Renal pelvis (tissue), 4 donors: Measurements from ENCODE around the gene DLGAP1. TPM values are rescaled to one million over a fixed set of nuclear protein-coding genes. Genes with fewer than 3 reads are reported as not detected.
"Not testable (repeated sequence)": the region's sequence is repeated elsewhere in the genome, so short reads cannot be mapped to it uniquely, and the experiment has no call there.

Experiments
- DNase-seq: peaks from one replicate; pipeline ENCODE4 v3.0.0-alpha.2; 2013
- polyA plus RNA-seq, 3 donors: library from polyadenylated mRNA; unstranded; fragments of 120-200 nt; gene quantifications; one replicate each; pipeline ENCODE4 v1.2.1, GENCODE V29; 2013; ENCODE audit not compliant: insufficient read length in 3 of 3

The DLGAP1 gene
- polyA plus RNA-seq, 3 donors, result 4.7 to 5.1 (median 5.0) TPM

DNA sequence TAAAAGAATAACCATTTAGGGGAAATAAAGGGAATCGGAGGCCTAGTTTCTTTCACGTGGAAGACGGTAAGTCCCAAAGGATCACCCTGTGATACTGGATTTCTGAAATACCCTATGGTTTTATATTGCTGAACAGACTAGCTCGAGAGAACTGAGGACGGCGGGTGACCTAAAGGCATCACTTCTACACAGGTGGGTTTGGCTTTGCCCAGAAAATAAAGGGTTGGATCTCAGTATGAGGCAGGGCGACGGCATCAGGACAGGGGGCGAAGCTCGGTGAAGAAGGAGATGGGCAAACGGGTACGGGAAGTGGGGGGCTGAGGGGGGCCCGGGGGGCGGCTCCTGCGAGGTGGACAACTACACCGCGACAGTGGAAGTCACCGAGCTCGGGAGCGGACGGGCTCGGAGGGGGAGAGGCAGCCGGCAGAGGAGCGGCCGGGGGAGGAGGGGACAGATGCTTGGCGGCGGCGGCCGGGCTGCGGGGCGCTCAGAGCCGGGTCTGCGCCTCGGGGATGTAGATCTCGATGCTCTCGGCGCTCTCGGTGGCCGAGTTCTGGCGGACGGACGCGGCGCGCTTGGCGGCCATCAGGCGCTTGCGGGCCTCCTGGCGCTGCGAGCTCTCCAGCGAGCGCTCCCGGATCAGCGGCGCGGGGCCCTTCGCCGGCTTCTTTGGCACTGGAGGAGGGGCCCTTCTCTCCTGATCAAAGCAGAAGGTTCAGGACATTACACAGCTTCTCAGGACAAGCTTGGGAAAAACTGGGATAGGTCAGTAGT, 956.2 kb downstream of the DLGAP1 start:
- DNase-seq, result peak; percentile 60

- no peak for DNase-seq
These were observed 959.2 kb downstream of the DLGAP1 start for GRCh38 chr18:3495691-3496430.

GRCh38 chr18:3494569-3494968, 960.5 kb downstream of the DLGAP1 start:
- no peak for DNase-seq

DNA sequence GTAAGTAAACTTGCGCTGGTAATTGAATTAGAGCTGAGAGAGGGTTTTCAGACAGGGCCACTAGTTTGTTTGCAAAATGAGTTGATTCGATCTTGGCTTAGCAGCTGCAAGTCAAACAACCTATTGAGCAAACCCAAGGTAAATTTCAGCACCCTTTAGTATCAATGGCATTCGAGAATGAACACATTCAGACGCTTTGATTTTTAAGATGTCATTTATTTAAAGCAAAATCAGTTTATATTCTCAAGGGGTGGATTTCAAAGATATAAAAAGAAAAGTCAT, 960.9 kb downstream of the DLGAP1 start:
- no peak for DNase-seq

- DNase-seq, result no peak
These were observed 961.4 kb downstream of the DLGAP1 start for GRCh38 chr18:3493501-3494244.

GRCh38 chr18:3492721-3493120, 962.4 kb downstream of the DLGAP1 start:
- DNase-seq, result no peak

DNA sequence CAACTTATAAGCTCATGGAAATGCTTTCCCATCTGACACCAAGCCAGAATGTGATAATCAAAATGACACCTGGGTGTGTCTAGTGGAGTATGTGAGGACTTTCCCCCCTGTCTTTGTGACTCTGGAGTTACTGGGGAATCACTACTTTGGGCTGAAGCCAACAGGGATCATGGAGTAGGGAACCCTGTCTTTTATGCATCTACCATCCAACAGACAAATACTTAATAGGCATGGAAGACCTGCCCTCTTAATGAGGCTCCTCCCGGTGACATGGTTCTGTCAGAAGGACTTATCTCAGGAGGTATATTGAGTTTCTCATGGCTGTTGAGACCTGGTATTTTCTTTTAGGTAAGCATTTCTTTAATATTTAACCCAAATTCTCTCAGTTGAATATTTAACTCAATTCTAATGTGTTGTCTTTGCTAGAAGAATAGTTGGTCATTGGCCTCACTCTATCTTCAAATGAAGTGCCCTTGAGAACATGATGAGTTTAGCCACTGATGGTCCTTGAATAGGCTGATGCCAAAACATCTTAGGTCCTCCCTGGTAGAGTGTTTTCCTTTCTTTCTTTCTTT, 963.0 kb downstream of the DLGAP1 start:
- no peak for DNase-seq

DNA sequence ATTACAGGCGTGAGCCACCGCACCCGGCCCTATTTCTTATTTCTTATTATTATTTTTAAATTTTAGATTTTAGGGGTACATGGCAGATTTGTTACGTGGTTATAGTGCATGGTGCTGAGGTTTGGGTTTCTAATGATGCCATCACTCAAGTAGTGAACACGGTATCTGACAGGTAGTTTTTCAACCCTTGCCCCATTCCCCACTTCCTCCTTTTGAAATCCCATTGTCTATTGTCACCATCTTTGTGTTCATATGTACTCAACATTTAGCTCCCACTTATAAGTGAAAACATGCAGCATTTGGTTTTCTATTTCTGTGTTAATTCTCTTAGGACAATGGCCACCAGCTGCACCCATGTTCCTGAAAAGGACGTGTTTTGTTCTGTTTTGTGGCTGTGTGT, 965.6 kb downstream of the DLGAP1 start:
- DNase-seq, result no peak

- no peak for DNase-seq
These were observed 968.6 kb downstream of the DLGAP1 start for GRCh38 chr18:3486512-3486911.

DNA sequence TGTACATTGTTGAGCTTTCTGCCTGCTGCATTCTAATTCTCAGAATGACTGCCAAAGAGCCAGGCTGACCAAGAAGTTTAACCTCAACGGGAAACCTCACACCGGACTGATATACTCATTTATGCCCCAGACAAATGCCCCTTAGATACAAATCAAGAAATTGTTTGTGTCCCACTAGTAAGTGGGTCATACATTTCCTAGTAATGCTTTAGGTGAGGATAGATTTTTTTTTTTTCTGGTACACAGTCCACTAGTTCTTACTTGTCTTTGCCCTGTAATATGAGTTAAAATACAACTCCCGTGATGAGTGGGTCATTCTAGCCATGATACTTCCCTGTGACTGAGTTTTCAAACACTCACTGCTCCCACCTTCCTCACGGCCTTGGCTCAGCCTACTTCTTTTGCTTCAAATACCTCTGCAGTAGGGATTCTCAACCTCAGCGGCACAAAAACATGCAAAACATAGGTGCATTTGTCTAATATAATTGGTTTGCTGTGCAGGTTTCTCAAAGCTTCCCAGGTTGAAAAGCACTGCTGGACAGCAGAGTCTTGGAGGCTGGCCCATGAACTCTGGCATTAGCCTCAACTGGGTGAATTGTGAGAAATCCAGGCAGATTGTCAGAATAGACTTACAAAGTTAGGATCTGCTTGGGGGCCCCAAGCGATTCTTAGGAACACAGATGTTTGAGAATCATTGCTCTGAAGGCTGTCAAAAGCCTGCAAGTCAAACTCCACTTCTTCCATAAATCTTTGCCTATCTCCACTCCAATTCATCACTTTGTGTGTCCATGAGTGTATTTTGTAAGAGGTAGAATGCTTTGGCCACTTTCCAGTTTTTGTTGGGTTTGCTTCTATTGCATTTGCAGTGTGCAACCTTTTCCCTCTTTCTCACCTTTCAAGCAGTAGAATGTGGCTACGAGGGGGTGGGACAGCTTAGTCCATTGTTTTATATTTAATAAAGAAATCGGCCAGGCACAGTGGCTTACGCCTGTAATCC, 969.7 kb downstream of the DLGAP1 start:
- no peak for DNase-seq

- no peak for DNase-seq
These were observed 972.8 kb downstream of the DLGAP1 start for GRCh38 chr18:3482258-3482657.

DNA sequence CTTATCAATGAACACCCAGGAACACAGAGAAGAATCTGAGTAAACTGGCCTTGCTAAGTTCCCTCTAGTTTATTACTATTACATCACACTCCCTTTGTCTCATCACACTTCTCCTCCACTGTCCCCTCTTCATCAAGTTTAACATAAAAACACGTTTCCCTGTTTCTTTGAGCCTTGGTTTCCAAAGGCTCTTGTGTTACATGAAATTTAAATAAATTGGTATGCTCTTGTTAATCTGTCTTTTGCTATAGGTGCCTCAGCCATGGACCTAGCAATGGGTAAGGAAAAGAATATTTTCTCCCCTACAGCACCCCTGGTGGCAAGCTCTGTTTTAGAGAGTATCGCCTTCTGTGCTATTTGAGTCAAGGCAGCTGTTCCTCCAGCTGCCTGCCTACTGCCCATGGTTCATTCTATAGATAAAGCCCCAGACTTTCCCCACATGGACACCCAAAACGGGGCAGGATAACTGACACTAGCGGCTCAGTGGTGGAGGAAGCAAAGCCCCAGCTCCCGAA, 973.4 kb downstream of the DLGAP1 start:
- peak; percentile 59 for DNase-seq

DNA sequence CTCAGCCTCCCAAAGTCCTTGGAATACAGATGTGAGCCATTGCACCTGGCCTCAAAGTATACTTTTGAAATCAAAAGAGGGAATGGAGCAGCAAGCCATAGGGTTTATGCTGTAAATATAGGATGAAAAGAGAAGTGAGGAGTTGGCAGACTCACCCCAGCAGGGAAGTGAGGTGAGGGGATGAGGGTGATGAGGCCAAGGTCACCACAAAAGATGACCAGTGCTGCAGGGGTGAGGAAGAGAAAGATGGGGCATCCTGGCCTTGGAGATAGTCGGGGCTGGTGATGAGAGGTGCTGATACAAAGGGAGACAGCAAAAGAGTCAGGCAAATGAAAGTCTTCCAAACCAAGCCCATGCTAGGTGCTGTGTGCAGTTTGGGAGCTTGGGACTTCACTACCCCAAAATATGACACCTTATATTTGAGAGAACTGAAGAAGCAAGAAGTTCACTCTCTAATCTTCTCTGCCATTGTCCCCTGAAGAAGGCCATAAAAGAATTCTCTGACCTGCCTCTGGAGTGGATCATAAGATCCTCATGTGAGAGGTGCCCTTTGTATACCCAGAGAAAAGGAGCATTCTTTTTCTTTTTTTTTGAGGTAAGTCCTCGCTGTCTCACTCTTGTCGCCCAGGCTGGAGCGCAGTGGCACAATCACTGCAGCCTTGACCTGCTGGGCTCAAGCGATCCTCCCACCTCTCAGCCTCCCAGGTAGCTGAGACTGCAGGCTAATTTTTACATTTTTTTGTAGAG, 974.1 kb downstream of the DLGAP1 start:
- DNase-seq, result no peak

DNA sequence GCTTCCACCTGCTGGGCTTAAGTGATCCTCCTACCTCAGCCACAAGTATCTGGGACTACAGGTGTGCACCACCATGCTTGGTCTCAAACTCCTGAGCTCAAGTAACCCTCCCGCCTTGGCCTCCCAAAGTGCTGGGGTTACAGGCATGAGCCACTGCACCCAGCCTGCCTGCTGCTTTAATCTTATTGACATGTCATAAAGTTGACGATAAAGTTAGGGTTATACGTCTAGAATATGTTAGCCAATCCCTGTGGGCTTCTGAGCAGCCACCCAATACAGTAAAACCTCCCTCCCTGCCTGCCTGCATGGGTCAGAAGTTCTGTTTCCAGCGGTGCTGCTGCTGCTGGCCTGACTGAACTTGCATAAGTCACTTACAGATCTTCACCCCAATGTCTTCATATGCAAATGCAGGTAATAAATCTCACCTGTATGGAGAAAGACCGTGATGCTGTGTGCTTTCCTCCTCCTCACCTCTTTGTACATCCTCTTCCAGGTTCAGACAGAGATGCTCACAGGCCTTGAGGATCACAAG, 975.1 kb downstream of the DLGAP1 start:
- DNase-seq, result no peak

DNA sequence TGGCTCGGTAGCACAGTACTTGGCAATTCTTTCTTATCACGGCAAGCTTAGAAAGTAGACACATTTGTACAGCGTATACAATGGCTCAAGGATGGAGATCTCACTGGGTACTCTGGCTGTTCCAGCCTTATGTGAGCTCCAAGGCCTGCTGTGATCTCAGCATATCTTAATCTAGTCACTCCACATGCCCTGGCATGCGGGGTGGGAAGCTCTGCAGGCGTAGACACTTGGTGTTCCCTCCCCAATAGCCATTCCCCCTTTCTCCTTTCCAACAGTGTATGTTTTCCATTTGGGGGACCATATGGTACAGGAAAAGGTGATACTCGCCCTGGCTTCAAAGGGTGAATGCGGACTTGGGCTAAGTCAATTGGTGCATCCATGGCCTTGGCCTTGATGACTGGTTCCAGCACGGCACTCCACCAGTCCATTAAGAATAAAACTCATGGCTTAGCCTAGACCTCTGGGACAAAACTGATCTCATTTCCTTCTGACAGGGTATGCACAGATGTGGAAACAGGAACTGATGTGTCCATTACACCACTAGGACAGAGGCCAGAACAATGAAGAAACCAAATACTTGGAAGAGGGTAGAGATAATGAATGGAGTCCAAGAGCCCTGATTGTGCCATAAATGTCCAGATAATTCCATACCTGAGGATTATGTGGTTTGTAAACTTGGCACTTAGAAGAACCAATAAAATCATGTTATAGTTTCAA, 976.7 kb downstream of the DLGAP1 start:
- DNase-seq, result no peak

- no peak for DNase-seq
These were observed 982.2 kb downstream of the DLGAP1 start for GRCh38 chr18:3472681-3473544.

DNA sequence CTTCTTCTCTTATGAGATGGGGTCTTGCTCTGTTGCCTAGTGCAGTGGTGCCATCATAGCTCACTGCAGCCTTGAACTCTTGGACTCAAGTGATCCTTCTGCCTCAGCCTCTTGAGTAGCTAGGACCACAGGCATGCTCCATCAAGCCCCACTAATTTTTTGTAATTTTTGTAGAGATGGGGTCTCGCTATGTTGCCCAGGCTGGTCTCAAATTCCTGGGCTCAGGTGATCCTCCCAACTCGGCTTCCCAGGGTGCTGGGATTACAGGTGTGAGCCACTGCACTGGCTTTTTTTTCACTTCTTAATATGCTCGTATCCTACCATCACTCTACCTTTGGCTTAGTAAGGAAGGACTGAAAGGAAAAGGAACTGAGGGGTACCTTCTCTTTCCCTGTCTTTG, 983.0 kb downstream of the DLGAP1 start:
- DNase-seq, result not testable (repeated sequence)

DNA sequence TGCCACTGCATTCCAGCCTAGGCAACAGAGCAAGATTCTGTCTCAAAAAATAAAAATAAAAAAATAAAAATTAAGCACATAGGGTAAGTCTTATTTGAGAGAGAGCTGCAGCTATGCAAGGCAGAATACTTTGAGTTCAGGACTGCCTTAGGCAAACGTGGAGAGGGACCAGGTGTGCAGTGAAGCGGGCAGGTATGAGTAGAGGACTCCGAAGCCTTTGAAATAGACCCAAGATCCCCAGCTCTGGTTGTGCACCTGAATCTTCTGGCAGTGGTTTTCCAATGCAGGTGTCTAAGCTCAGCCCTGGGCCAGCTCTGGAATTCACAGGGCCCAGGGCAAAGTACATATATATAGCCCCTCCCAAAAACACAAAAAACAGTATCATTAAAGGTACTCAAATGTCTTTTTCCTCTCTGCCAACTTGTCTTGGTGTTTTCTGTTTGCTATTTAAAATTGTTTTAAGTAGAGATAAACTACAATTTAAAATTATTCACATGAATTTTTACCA, 983.9 kb downstream of the DLGAP1 start:
- DNase-seq, result no peak
